Measurements from ENCODE around the gene SCARF2. TPM values are rescaled to one million over a fixed set of nuclear protein-coding genes. Genes with fewer than 3 reads are reported as not detected.

The SCARF2 gene
- total and polyA plus RNA-seq, 2 of the 8 experiments (the other 6 are each of a cell fraction or from before 2014, with no cell fraction given) = 4.2 to 9.8 TPM

DNA sequence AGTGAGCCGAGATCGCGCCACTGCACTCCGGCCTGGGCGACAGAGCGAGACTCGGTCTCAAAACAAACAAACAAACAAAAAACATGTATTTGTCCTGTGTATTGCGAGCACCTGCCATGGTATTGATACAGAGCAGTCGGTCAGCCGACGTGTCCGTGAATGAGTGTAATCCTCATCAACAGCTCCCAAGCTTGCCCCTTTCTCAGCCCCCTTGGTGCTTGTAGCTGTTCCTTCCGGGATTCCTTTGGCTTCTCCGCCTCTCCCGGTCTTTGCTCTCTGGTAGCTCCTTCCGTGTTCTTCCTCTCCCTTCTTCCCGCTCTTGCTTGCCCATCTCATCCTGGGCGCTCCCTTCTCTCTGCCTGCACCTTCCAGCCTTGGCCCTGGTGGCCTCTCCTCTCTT lies 32.7 kb downstream of the SCARF2 start (continued):
- TF ChIP-seq TEAD4 (IDR thresholded peaks at IDR 0.05; ENCODE audit: low read depth, low read length) (no peak), CTCF (IDR thresholded peaks at IDR 0.05; ENCODE audit: control extremely low read depth in 1 of 3, insufficient read depth in 1 of 3, low read depth in 1 of 3, low read length in 3 of 3) (no peak), BRCA1 (IDR thresholded peaks at IDR 0.05; ENCODE audit: low read depth, low read length) (no peak)
- TF ChIP-seq, protein P1, sequence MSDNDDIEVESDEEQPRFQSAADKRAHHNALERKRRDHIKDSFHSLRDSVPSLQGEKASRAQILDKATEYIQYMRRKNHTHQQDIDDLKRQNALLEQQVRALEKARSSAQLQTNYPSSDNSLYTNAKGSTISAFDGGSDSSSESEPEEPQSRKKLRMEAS (IDR thresholded peaks at IDR 0.05) = no peak
